Neural cell (in vitro differentiated cells): Measurements from ENCODE around the gene CHDH.

Experiments used
- CTCF ChIP-seq: fragments of 450-650 bp; IDR thresholded peaks from 2 replicates; pipeline ENCODE4 v1.5.1; 2014; ENCODE audit warnings: antibody characterized with exemption, mild to moderate bottlenecking, moderate library complexity; ENCODE audit not compliant: poor library complexity, severe bottlenecking
- EZH2 ChIP-seq: fragments of 200-600, 300-800 bp; shearing (Covaris generic), sonication (generic); IDR thresholded peaks from 2 replicates; pipeline ENCODE4 v1.6.1; 2014; ENCODE audit warnings: antibody characterized with exemption, low read length, borderline replicate concordance, mild to moderate bottlenecking; ENCODE audit not compliant: insufficient read depth, poor library complexity, severe bottlenecking

- TF ChIP-seq CTCF (no peak), EZH2 (no peak)
Observed at GRCh38 chr3:53791317-53791716, 54.9 kb downstream of the CHDH start.
